HG03196 (cell line): ENCODE results near the gene COQ6.
"Not testable (repeated sequence)": the region's sequence is repeated elsewhere in the genome, so short reads cannot be mapped to it uniquely, and the experiment has no call there.

Experiments used
- ATAC-seq: cut with Tn5 transposase; IDR thresholded peaks from one replicate; pipeline ENCODE4 v1.9.1; 2021; ENCODE audit not compliant: unreplicated experiment

Gene COQ6

GRCh38 chr14:73949752-73950734 is at the start of gene COQ6, which contains the start of gene FAM161B:
COQ6 (plus strand) TSS chr14:73950302; CDS start chr14:73950333, 31 bp downstream.
FAM161B (minus strand) TSS chr14:73950094; CDS start chr14:73950026, 68 bp downstream.
- ATAC-seq: peak; percentile 91

DNA sequence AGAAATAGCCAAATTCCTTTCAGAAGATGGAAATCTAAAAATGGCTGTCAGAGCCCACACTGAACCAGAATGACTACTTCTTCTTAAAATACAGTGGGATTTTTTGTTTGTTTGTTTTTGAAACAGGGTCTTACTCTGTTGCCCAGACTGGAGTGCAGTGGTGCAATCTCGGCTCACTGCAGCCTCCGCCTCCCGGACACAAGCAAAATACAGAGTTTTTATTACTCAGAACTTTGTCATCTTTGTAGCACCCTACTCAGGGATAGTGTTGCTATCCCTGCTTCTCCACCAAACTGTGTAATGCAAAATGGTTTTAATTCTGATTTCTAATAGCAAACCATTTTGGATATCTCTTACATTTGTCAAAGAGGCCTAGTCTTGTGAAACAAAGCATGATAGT is 47.1 kb upstream of the COQ6 start:
- ATAC-seq: no peak

DNA sequence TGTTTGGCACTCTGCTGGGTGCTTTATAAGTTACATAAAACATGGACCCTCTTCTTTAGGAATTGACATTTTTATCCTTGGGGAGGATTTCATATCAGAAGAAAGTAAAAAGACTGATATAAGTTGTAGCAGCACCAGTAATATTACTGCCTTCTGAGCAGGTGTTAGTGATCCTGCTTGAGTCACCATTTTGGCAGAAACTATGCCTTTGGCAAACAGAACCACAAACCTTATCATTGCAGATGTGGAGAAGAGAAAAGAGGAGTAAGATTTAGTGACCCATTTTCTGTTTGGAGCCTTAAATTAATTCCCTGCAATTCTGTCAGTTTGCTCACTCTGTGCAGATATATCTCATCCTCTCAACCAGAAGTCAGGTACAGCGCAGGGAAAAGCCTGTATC is 40.4 kb upstream of the COQ6 start:
- no peak for ATAC-seq

GRCh38 chr14:73913256-73913655 is 36.8 kb upstream of the COQ6 start:
- ATAC-seq: no peak

DNA sequence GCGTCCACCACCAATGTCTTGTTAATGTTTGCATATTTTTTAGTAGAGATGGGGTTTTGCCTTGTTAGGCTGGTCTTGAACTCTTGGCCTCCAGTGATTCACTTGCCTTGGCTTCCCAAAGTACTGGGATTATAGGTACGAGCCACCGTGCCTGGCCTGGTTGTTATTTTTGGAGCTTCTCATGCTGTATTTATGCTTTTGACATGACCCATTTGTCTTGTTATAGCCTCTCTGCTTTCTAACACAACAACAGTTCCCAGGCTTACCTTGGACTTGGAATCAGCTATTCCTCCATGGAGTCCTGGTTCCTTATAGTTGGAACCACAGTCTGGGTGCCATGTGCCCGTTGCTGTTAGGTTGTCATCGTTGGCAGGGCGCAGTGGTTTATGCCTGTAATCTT is 33.8 kb upstream of the COQ6 start:
- ATAC-seq: no peak

- not testable (repeated sequence) for ATAC-seq
Observed at GRCh38 chr14:73919457-73919856, 30.6 kb upstream of the COQ6 start.

DNA sequence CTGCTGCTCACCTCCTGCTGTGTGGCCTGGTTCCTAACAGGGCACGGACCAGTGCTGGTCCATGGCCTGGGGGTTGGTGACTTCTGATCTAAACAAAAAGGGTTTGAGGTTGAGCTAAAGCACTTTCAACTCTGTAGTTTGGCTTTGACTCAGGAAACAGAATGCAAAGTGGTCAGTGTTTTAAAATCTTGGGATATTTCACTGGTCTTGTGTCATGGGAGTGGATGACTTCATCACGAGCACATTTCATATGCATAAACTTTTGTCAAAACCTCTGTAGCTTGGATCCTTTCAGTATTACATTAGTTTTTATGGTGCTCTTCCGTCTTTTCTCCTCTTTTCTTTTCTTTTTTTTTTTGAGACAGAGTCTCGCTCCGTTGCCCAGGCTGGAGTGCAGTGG is 25.8 kb upstream of the COQ6 start:
- no peak for ATAC-seq

DNA sequence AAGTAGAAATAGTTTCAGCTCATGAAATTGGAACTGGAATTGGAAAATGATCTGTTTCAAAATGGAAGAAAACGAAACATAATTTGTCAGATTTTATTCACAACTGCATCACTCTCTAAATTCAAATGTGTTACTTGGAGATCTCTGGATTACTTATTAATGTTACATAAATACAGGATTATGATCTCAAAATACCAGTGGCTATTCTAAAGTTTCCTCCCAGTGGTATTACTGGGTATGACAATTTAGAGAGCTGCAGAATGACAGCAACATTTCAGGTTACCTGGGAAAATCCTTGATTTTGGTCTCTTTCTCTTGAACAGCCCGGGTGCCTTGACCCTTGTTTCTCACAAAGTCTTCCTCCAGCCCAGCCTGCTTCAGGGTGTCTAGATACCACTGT is 14.4 kb upstream of the COQ6 start:
- ATAC-seq: no peak

GRCh38 chr14:73936548-73936947 is 13.6 kb upstream of the COQ6 start:
- ATAC-seq: no peak

- ATAC-seq: no peak
Observed at GRCh38 chr14:73937012-73937411, 13.1 kb upstream of the COQ6 start.

- no peak for ATAC-seq
Observed at GRCh38 chr14:73942180-73942579, 7.9 kb upstream of the COQ6 start.

- ATAC-seq: no peak
Observed at GRCh38 chr14:73943083-73943482, 7.0 kb upstream of the COQ6 start.

- ATAC-seq: no peak
Observed at GRCh38 chr14:73944432-73945158, 5.5 kb upstream of the COQ6 start.

DNA sequence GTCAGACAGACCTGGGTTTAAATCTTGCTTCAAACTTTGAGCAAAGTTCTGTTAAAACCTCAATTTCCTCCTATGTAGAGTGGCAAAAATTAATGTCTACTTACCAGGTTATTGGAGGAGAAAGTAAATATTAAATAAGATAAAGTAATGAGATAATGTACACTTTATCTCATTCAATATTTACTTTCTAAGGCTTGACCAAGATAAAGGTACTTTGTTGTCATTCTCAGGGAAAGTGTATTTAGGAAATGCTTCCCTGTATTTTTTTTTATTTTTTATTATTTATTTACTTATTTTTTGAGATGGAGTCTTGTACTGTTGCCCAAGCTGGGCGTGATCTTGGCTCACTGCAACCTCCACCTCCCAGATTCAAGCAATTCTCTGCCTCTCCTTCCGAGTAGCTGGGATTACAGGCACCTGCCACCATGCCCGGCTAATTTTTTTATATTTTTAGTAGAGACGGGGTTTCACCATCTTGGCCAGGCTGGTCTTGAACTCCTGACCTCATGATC is 4.9 kb upstream of the COQ6 start:
- ATAC-seq: no peak

GRCh38 chr14:73953731-73954130 is 3.6 kb downstream of the COQ6 start:
- no peak for ATAC-seq

- no peak for ATAC-seq
Observed at GRCh38 chr14:73955674-73956073, 5.6 kb downstream of the COQ6 start.

GRCh38 chr14:73958591-73958990 is 8.5 kb downstream of the COQ6 start:
- ATAC-seq: no peak

- ATAC-seq: no peak
Observed at GRCh38 chr14:73961192-73961591, 11.1 kb downstream of the COQ6 start.

- no peak for ATAC-seq
Observed at GRCh38 chr14:73965216-73965615, 15.1 kb downstream of the COQ6 start.

- no peak for ATAC-seq
Observed at GRCh38 chr14:73968885-73969284, 18.8 kb downstream of the COQ6 start.

GRCh38 chr14:73973497-73973896 is 23.4 kb downstream of the COQ6 start:
- ATAC-seq: no peak

DNA sequence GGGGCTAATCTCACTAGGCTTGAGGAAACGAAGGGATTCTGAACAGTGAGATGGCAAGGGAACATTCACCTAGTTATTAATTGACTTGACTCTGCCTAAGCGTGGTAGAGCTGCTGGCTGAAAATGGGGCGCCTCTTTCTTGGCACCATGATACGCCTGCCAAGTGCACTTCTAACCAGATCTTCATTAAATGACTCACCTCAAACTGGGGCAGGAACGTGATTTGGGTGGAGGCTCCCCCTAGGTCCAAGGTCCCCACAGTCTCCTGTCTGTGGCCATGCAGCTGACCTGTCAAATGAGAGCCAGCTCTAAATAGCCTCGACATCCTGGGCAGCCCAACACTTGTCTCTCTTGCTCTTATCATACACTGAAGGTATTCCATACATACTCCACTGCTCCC is 26.0 kb downstream of the COQ6 start:
- ATAC-seq: no peak
